Body of pancreas (tissue), 4 donors: ENCODE measurements around the gene ASB2. TPM values are rescaled to one million over a fixed set of nuclear protein-coding genes. Genes with fewer than 3 reads are reported as not detected.

Source experiments
- ATAC-seq: fragments of 150-250 bp; one replicate; pipeline ENCODE4 v1.9.1; 2016
- DNase-seq, 4 donors: peaks; one replicate each; pipeline ENCODE4 v3.0.0-alpha.2; 2019
- H3K27ac ChIP-seq, 4 donors: fragments of 200-600 bp; sonication (generic); 1 replicate in 3 of 4; 2 replicates in 1 of 4; pipeline versions ENCODE4 v1.5.1 to v1.6.1; 2016 to 2019; ENCODE audit warnings: mild to moderate bottlenecking in 1 of 4, mixed read lengths in 1 of 4, moderate library complexity in 1 of 4
- H3K27me3 ChIP-seq, 2 donors: fragments of 200-600 bp; sonication (generic); one replicate each; pipeline ENCODE4 v1.6.0; 2016; ENCODE audit warnings: mild to moderate bottlenecking in 1 of 2
- H3K36me3 ChIP-seq, 2 donors: fragments of 200-600 bp; sonication (generic); replicated peaks in 1 of 2; 2 replicates each; pipeline ENCODE4 v1.5.1; 2016; ENCODE audit warnings: low read depth in 2 of 2; ENCODE audit not compliant: insufficient read depth in 1 of 2
- H3K4me1 ChIP-seq: fragments of 200-600 bp; sonication (generic); one replicate; pipeline ENCODE4 v1.6.0; 2016
- H3K4me3 ChIP-seq, 2 donors: fragments of 200-600 bp; sonication (generic); 1 replicate in 1 of 2; 2 replicates in 1 of 2; pipeline ENCODE4 v1.5.1; 2016 to 2019
- H3K9me3 ChIP-seq, 3 donors: fragments of 200-600 bp; sonication (generic); 1 replicate in 2 of 3; 2 replicates in 1 of 3; pipeline ENCODE4 v1.5.1; 2016
- CTCF ChIP-seq, 7 experiments: fragments of 450-650 bp in 4 of 7; fragments of 200-600 bp in 3 of 7; sonication (generic) in 3 of 7; IDR thresholded peaks; one replicate each; pipeline ENCODE4 v1.5.1; 2016 to 2019; ENCODE audit warnings: antibody characterized with exemption in 7 of 7
- POLR2A ChIP-seq, 3 donors: fragments of 450-650 bp; IDR thresholded peaks; one replicate each; pipeline ENCODE4 v1.6.1; 2016; ENCODE audit warnings: antibody characterized with exemption in 3 of 3, mild to moderate bottlenecking in 2 of 3
- WGBS, 2 donors: methylation state at CpG; one replicate each; pipeline ENCODE4 v1.1.5; 2017; 5-methylcytosine and 5-hydroxymethylcytosine counted together
- intact Hi-C: fragments of 100-400 bp; cut with DNase I; formaldehyde crosslinking; loops from one replicate; pipeline ENCODE4 v1.15.1; 2023
- total RNA-seq, 2 donors: library from RNA; depleted of rRNA; stranded (reverse); fragments of >200 nt; gene quantifications; one replicate each; pipeline ENCODE4 v1.1.0, GENCODE V29; 2016

ASB2 gene
- total RNA-seq, 2 donors from 2014 or later, result 0.33 to 7.0 TPM

GRCh38 chr14:93953739-93954515 is 22.4 kb downstream of the ASB2 start:
- H3K36me3 ChIP-seq, result no peaks in the 10 kb centered on the region
- no peak overlapping the region for H3K4me3 ChIP-seq
- H3K27ac ChIP-seq, result no peak overlapping the region
- no peak for ATAC-seq
- H3K9me3 ChIP-seq, result no peaks in the 10 kb centered on the region
- TF ChIP-seq CTCF (IDR thresholded peaks at IDR 0.05) (no peak), POLR2A (IDR thresholded peaks at IDR 0.05) (no peak)
- no peak for DNase-seq
- WGBS, 2 donors, result 70 to 80% methylated on average over 14 to 18 of the region's 18 CpGs
- no peaks in the 10 kb centered on the region for H3K27me3 ChIP-seq
- intact Hi-C loops, result no loop called here
- peaks cover 24% of the 10 kb centered on the region for H3K4me1 ChIP-seq

DNA sequence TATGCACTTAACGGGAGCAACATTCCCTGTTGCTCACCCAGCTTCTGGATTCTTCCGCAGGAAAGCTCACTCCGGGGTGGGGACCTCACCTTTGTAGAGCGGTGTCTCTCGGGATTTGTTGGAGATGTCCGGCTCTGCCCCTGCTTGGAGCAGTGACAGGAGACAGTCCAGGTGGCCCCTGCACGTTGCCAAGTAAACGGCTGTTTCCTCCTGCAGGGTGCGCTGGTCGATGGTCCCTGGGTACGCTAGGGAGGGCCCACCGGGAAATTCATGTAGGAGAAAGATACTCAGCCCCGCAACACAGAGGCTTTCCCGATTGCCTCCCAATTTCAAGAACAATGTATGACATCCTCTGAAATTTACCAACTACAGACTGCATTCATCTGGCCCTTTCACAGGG is 23.1 kb downstream of the ASB2 start:
- Histone ChIP-seq H3K9me3 (no peaks in the 10 kb centered on the region), H3K27ac (no peak overlapping the region), H3K27me3 (no peaks in the 10 kb centered on the region), H3K4me3 (no peak overlapping the region), H3K4me1 (peaks cover 20% of the 10 kb centered on the region), H3K36me3 (no peaks in the 10 kb centered on the region)
- no peak for DNase-seq
- intact Hi-C loops, result no loop called here
- no peak for ATAC-seq
- no peak for TF ChIP-seq CTCF (IDR thresholded peaks at IDR 0.05)
- TF ChIP-seq POLR2A (IDR thresholded peaks at IDR 0.05), result no peak
- 55 to 67% methylated on average over 9 to 14 of the region's 14 CpGs for WGBS, 2 donors

DNA sequence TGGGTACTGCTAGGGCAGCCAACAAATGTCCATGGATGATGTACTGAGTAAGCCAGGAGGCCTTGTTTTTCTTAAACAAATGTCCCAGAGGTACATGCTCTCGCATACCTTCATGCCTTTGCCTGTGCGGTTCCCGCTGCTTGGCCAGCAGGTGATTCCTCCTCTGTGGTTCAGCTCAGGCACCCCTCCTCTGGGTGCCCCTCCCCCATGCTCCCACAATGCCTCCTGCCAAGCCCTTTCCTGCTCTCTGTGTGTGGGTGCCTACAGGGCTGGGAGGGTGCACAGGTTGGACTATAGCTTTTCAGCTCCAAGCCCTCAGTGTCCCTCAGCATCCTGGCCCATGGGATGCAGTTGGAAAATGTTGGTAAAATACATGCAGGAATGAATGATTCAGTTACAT is 23.5 kb downstream of the ASB2 start:
- Histone ChIP-seq H3K36me3 (no peaks in the 10 kb centered on the region), H3K9me3 (no peaks in the 10 kb centered on the region), H3K27me3 (no peaks in the 10 kb centered on the region), H3K4me3 (no peak overlapping the region), H3K27ac (no peak overlapping the region), H3K4me1 (peaks cover 20% of the 10 kb centered on the region)
- ATAC-seq (no peak), DNase-seq (no peak)
- intact Hi-C loops, result no loop called here
- WGBS, 2 donors, result 80 to 85% methylated on average over 3 of the region's 3 CpGs
- TF ChIP-seq CTCF (IDR thresholded peaks at IDR 0.05) (no peak), POLR2A (IDR thresholded peaks at IDR 0.05) (no peak)

GRCh38 chr14:93951635-93952540 is 24.5 kb downstream of the ASB2 start:
- 29 to 64% methylated on average over 4 to 7 of the region's 7 CpGs for WGBS, 2 donors
- Histone ChIP-seq H3K9me3 (no peaks in the 10 kb centered on the region), H3K36me3 (no peaks in the 10 kb centered on the region), H3K4me1 (peaks cover 24% of the 10 kb centered on the region), H3K4me3 (no peak overlapping the region), H3K27ac (no peak overlapping the region), H3K27me3 (no peaks in the 10 kb centered on the region)
- TF ChIP-seq POLR2A (IDR thresholded peaks at IDR 0.05), result no peak
- no peak for TF ChIP-seq CTCF (IDR thresholded peaks at IDR 0.05)
- ATAC-seq, result no peak
- DNase-seq, result no peak
- intact Hi-C loops, result no loop called here
